Left kidney (tissue), 2 donors: Measurements from ENCODE around the gene NLRP1. TPM values are rescaled to one million over a fixed set of nuclear protein-coding genes. Genes with fewer than 3 reads are reported as not detected.

Source experiments
- DNase-seq: peaks from one replicate; pipeline ENCODE4 v3.0.0-alpha.2; 2013
- polyA plus RNA-seq: library from polyadenylated mRNA; unstranded; fragments of 120-200 nt; gene quantifications from one replicate; pipeline ENCODE4 v1.2.1, GENCODE V29; 2013; ENCODE audit not compliant: insufficient read length

The NLRP1 gene
- polyA plus RNA-seq, 1 donor = 37.6 TPM

DNA sequence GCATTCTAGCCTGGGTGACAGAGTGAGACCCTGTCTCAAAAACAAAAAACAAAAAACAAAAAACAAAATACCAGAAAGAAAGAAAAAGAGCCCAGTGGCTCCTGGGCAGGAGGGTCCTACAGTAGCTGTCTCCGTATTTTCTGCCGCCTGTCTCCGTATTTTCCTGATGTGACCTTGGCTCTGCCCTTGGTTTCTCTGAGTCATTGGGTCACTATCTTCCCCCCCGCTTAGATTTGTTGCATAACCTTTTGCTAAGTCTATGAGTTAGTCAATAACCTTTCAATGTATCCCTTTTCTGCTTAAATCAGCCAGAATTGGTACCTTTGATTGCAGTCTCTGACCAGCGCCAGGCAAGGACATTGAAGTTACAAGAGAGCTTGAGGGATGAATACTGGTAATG lies 61.1 kb downstream of the NLRP1 start:
- DNase-seq = no peak

GRCh38 chr17:5522476-5522875 lies 61.8 kb downstream of the NLRP1 start:
- no peak for DNase-seq

DNA sequence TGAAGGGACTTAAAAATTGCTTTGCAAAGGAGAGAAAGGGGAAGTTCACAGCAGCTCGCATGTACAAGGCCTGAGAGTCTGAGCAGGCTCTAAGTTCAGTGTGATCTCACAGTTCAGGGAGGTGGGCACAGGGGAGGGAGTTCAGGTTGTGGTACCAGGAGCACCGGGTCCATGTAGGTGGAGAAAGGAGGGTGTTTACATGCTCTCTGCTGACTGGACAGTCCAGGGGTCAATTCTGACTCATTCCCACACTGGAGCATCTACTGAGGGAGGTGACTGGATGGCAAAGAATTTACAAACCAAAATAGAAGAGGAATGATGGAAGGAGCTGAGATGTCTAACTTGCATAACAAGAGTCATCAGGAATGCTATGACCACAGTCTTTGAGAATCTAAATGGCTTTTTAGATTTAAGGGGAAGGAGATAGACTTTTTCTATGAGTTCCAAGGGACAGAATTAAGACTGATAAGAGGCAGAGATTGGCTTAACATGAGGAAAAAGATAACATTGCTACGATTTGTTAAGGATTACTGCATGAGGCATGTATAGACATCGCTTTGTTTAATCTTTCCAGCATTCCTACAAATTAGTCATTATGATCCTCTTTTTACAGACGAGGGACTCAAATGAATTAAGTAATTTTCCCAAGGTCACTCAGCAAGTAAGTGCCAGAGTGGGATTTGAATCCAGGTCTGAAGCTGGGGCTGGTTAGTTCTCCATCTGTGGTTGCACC lies 68.1 kb downstream of the NLRP1 start:
- DNase-seq = no peak

GRCh38 chr17:5514976-5515375 lies 69.3 kb downstream of the NLRP1 start:
- DNase-seq = no peak

DNA sequence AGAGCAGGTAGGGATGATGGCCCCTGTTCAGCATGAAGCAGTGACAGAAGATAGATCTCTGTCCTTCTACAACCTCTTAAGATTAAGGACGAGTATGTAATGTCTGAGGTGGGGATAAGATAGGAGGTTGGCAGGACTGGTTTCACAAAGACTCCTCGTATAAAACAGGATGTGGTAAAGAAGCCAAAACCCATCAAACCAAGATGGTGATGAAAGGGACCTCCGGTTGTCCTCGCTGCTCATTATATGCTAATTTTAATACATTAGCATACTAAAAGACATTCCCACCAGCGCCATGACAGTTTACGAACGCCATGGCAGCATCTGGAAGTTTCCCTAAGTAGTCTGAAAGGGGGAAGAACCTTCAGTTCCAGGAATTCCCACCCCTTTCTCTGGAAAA lies 70.7 kb downstream of the NLRP1 start:
- no peak for DNase-seq

DNA sequence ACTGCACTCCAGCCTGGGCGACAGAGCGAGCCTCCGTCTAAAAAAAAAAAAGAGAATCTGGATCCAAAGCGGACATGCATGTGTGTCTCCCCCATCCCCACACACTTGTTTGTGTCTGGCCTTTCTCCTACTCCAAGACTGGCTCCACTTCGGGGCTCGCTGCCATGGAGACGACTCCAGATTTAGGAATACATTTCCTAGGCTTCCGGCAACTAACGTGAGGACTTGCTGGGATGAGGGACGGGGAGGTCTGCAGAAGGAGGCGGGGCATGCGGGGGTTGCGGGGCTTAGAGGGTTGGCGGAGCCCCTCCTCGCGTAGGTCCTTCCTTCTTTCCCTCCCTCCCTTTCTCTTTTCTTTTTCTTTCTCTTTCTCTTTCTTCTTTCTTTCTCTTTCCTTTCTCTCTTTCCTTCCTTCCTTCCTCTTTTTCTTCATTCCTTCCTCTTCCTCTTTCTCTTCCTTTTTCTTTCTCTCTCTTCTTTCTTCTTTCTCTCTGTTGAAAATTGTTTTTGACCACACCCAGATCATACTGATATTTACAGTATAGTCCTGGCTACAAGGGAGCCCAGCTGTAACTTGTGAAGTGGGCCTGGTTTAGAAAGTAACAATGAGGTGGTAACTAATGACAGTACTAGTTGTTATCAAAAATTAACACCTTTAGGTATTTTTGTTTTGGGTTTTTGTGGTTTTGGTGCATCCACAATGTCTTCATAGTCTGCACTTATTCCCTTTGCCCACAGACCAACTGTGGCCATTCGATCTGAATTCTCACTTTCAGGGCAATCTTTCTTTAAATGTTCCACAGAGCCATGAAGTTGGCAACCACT lies 72.7 kb downstream of the NLRP1 start:
- peak; percentile 71 for DNase-seq

DNA sequence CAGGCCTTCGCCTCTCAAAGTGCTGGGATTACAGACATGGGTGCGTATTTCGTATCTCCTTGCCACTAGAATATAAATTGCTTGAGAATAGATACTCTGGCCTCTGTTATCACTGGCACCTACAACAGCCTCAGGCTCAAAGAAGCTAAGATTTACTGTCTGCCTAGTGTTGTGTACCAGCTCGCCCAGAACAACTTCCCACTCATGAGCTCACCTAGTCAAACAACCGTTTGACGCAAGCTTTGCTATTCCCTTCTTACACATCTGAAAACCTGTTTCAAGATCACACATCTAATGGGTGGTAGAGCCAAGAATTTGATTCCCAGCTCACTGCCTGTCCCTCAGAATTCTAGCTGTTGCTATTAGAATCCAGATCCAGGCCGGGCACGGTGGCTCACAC lies 73.5 kb downstream of the NLRP1 start:
- DNase-seq = no peak

GRCh38 chr17:5509482-5509881 lies 74.8 kb downstream of the NLRP1 start:
- DNase-seq = no peak

DNA sequence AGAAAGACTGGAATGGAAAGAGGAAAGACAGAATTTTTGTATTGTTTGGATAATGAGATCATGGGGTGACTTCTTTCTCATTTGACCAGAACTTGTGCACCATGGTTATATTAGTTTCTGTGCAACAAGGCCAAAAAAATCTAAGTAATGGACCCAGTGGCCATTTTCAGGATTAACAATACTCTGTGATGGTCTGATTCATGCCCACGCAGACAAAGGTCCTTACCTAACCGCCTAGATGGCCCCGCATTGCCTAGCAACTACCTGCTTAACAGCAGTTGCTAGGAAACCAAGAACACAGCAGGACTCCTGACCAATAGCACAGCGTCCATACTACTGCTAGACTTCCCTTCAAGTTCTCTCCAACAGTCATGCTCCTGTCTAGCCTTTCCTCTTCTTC lies 75.5 kb downstream of the NLRP1 start:
- DNase-seq = no peak

- no peak for DNase-seq
Observed at GRCh38 chr17:5506307-5506706, 78.0 kb downstream of the NLRP1 start.

DNA sequence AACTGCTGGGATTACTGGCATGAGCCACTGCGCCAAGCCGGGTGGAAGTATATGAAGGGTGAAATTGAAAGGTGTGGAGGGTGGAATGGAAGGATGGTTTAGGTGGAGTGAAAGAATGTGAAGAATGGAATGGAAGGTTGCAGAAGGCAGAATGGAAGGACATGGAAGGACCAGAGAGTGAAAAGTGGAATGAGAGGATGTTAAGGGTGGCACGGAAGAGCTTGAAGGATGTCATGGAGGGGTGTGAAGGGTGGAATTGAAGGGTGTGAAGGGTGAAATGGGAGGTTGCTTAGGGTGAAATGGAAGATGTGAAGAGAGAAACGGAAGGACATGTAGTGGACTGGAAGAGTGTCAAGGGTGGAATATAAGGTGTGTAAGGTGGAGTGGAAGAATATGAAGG lies 81.8 kb downstream of the NLRP1 start:
- no peak for DNase-seq

- no peak for DNase-seq
Observed at GRCh38 chr17:5501685-5502084, 82.6 kb downstream of the NLRP1 start.

- peak; percentile 94 for DNase-seq
Observed at GRCh38 chr17:5500589-5501391, 83.5 kb downstream of the NLRP1 start.

DNA sequence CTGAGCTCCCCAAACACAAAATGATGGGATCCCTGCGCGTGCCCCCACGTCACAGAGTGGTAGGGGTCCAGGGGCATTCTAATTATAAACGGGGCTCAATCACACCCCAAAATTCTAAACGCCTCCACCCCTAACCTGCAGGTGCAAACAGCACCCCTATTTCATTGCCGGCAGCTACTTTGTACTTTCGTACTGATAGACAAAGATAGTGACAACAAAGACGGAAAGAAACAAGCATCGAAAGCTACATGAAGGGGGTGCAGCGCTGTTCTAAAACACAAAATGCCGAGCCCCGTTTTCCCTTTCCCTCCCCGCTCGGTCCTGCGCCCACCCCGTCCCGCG lies 84.1 kb downstream of the NLRP1 start:
- DNase-seq = no peak

DNA sequence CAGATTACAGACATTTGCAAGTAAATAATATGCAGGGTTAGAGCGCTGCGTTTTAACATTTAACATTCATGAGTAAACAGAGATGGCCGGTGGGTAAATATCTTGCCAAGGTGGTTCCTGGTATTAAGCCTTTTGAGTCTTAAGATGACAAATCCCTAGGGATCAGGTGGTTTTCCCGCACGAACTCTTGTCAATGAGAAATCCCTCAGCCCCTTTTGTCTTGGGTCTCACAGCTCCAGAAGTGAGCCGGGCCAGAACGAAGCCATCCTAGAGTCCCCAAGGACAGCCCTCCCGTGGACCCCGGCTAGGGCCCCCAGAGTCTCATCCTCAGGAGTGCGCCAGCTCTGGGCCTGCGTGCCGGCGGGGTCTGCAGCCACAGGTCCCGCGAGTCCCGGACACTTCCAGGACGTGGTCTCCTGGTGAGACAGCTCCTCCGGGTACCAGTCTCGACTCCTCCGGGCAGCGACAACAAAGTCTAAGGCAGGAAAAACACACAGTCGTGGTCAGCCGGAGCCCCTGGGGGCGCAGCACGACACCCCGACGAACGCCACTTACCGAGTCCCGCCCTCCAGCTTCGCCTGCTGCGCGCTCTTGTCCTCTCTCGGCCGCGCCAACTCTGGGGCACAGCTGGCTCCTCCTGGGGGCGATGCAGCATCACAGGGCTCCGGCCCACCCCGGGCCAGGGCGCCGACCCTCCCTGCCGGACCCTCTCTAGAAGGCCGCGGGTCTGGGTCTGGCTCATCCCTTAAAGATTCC lies 84.7 kb downstream of the NLRP1 start:
- DNase-seq = no peak

DNA sequence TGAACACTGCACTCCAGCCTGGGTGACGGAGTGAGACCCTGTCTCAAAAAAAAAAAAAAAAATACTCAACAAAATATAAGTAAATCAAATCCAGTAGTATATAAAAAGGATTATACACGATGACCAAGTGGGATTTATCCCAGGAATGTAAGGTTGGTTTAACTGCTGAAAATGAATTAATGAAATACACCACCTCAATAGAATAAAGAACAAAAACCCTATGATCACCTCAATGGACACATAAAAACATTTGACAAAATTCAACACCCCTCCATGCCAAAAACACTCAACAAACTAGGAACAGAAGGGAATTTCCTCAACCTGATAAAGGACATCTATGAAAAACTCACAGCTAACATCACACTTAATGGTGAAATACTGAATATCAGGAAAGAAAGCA lies 91.3 kb downstream of the NLRP1 start:
- no peak for DNase-seq

GRCh38 chr17:5488752-5489151 lies 95.6 kb downstream of the NLRP1 start:
- no peak for DNase-seq

- peak; percentile 98 for DNase-seq
Observed at GRCh38 chr17:5486206-5487124, 97.8 kb downstream of the NLRP1 start, which contains the start of gene MIS12. MIS12 (plus strand) TSS chr17:5486566; CDS start chr17:5488863, 2,297 bp downstream.

GRCh38 chr17:5485270-5486205 lies 98.8 kb downstream of the NLRP1 start, which contains the start of gene DERL2:
DERL2 (minus strand) TSS chr17:5486178; CDS start chr17:5486161, 17 bp downstream.
- no peak for DNase-seq

DNA sequence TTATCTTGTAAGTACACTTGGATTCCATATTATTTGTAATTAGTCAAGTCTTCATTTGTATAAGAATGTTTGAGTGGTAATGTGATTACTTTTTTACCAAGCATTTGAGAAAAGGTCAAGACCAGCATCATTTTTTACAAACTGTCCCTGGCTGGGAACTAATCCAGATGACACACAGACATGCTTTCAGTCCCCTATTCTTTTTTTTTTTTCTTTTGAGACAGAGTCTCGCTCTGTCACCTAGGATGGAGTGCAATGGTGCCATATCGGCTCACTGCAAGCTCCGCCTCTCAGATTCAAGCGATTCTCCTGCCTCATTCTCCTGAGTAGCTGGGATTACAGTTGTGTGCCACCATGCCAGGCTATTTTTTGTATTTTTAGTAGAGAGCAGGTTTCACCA lies 102.9 kb downstream of the NLRP1 start:
- DNase-seq = no peak
